GM19023 (cell line): ENCODE data around the gene LAMTOR4.
"Not testable (repeated sequence)": the region's sequence is repeated elsewhere in the genome, so short reads cannot be mapped to it uniquely, and the experiment has no call there.

Experiments
- ATAC-seq: cut with Tn5 transposase; IDR thresholded peaks from one replicate; pipeline ENCODE4 v1.9.1; 2021; ENCODE audit warnings: mild to moderate bottlenecking, moderate library complexity; ENCODE audit not compliant: unreplicated experiment

Gene LAMTOR4

DNA sequence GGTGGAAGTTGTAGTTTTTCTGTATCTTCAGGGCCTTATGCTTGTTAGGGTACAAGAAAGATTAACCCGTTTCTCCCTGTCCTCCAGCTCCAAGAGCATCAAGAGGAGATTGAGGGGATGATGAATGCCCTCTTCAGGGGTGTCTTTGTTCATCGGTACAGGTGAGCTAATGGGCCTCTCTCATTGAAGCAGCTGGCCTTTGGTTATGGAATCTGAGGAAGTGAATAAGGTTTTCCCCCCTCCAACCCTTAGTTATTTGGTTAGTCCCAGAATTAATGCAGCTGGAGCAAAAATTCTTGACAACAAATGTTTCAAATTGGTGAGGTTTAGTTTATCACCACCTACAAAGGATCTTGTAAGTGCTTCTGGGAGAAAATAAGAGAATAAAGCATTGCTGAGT is 46.5 kb downstream of the LAMTOR4 start:
- no peak for ATAC-seq

DNA sequence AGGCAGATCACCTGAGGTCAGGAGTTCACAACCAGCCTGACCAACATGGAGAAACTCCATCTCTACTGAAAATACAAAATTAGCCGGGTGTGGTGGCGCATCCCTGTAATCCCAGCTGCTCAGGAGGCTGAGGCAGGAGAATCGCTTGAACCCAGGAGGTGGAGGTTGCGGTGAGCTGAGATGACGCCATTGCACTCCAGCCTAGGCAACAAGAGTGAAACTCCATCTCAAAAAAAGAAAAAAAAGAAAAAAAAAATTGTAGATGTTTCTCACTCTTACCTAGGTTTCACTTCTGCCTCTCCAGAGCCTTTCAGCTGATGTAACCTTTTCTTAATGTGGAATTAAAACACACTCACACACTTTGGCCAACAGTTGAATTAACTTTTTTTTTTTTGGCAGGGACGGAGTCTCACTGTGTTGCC is 47.2 kb downstream of the LAMTOR4 start:
- ATAC-seq: not testable (repeated sequence)

DNA sequence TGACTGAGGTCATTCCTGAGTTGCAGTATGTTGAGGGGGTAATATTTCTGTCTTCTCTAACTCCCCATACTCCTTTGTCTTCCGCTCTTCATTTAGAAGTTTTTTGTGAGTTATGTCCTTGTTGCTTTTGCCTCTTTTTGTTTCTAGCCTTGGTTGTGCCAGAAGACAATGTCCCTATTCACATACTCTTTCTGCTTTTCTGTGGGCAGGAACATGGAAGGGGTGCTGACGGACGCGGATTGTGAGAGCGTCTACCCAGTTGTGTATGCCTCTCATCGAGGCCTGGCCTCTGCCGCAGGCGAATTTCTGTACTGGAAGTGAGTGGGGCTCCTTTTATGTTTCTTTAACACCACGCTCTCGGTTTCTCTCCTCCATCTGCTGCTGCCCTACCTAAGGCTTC is 49.5 kb downstream of the LAMTOR4 start:
- no peak for ATAC-seq

DNA sequence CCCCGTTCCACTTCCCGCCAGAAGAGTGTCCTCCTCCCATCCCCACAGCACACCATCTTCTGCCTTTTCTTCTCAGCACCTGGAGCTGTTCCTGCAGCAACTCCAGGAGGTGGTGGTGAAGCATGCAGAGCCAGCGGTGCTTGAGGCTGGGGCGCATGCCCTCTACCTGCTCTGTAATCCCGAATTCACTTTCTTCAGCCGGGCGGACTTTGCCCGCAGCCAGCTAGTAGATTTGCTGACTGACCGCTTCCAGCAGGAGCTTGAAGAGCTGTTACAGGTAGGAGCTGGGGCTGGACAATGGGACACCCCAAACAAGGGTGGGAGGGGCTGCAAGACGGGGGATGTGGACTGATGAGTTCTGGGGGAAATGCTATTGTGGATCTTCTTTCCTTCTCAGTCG is 52.0 kb downstream of the LAMTOR4 start:
- no peak for ATAC-seq
